GM19025 (cell line): Measurements from ENCODE around the gene ARHGAP28.
"Not testable (repeated sequence)": the region's sequence is repeated elsewhere in the genome, so short reads cannot be mapped to it uniquely, and the experiment has no call there.

Source experiments
- ATAC-seq: cut with Tn5 transposase; IDR thresholded peaks from one replicate; pipeline ENCODE4 v1.9.1; 2021; ENCODE audit warnings: mild to moderate bottlenecking, low read depth, moderate library complexity; ENCODE audit not compliant: unreplicated experiment

ARHGAP28 gene

GRCh38 chr18:6886797-6887330 lies 157.3 kb downstream of the ARHGAP28 start:
- ATAC-seq, result no peak

DNA sequence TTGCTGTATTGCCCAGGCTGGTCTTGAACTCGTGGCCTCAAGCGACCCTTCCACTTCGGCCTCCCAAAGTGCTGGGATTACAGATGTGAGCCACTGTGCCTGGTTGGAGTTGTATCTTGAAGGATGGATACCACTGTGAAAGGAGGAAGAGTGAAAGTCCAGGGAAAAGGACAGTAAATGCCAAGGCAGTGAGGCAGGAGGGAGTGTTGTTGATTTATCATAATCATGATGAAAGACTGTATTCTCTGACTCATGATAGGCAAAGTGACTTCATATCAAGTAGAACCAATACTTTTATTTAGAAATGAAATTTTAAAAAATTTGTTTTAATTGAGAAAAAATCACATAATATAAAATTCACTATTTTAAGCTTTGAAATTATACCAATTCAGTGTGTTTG lies 162.3 kb downstream of the ARHGAP28 start:
- no peak for ATAC-seq

DNA sequence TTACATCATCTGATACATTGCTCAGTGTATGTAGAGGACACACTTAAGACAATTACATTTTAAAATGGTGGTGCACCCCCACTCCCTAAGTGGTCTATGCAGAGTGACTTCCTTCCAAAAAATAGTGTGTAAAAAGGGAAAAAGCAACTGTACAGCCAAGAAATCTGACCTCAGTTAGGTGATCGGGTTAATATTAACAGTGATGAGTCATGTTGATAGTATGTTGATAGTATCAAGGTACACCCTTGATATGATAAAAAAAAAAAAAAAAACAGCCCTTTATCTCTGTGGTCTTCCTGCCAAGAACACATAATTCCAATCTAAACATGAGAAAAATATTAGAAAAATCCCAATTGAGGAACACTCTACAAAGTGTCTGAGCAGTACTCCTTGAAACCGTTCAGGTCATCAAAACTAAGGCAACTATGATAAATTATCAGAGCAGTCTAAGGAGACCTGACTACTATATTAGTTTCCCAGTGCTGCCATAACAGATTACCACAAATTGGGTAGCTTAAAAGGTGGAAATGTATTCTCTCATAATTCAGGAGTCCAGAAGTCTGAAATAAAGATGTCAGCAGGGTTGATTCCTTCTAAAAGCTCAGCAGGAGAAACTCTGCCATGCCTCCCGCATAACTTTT lies 171.9 kb downstream of the ARHGAP28 start:
- ATAC-seq, result no peak

DNA sequence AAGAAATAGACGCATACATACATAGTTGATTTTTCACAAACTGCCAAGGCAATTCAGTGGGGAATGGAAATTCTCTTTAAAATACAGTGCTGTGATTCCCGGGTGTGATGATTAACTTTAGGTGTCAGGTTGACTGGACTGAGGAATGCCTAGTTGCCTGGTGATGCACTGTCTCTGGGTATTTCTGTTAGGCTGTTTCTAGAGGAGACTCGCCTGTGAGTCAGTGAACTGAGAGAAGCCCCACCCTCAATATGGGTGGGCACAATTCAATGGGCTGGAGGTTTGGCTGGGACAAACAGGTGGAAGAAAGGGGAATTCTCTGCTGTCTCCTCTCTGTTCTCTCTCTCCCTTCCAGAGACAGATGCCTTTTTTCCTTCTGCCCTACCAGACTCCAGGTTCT lies 187.6 kb downstream of the ARHGAP28 start:
- ATAC-seq, result no peak

DNA sequence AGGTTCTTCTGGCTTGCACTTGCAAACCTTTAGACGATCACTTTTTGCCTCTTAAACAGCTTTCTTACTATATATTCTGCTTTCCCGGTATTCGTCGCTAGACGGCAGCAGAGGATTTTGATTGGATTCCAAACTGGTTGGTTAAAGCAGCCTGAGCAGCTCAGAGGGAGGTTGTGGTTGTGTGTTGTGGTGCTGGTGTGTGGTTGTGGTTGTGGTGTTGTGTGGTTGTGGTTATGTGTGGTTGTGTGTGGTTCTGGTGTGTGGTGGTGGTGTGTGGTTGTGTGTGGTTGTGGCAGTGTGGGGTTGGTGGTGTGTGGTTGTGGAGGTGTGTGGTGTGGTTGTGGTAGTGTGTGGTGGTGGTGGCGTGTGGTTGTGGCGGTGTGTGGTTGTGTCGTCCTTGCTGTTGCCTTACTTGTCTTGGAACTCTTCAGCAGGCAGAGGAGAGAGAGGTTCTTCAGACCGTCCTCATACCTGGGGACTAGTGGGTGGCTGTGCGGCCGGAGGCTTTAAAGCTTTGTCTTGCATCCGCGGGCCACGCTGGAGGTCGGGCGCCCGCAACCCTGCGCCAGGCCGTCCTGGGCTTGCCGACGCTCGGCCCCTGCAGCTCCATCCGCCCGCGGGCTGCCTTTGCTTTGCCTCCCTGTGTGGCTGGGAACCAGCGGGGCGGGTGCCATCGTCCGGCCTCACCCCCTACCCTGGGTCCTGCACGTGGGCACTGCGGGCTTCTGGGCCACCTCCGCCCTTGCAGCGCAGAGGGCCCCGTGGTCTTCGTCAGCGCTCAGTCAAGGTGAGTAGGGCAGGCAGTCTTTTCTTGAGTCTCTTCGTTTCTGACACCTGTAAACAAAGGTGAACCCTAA lies 190.8 kb downstream of the ARHGAP28 start:
- ATAC-seq, result no peak

DNA sequence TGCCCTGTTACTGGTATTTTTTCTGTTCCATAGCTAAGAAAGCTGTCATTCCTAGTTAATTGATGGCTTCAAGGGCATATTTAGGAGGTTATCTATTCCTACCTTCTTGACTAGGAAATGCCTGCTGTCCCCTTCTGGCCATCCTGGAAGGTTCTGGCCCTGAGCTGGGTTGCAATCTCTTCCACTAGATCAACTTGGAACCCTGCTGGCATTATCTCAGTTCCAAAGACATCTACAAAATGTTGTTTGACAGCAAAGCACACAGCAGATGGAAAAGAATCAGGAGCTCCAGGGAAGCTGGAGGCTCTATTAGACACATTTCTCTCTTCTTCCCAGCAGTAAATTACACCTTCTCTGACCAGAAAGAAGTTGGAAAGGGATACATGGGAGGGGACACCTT lies 192.1 kb downstream of the ARHGAP28 start:
- ATAC-seq, result no peak

- ATAC-seq, result no peak
These were observed 193.7 kb downstream of the ARHGAP28 start for GRCh38 chr18:6923220-6923619.

DNA sequence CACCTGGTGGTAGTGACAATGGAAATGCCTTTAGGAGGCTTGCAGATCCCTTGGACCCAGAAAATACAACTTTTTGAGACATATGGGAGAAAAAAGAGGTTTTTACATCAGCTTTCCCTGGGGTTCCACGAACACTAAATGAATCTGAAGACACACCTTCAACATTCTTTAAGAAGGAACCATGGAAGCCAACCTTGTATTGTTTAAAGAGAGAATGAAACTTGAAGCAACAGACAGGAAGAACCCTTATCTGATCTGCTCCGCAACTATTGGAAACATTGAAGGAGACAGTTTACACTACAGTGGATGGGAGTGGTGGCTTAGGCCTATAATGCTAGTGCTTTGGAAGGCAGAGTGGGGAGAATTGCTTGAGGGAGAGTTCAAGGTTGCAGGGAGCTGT lies 197.6 kb downstream of the ARHGAP28 start:
- no peak for ATAC-seq

GRCh38 chr18:6928359-6928758 lies 198.8 kb downstream of the ARHGAP28 start:
- ATAC-seq, result no peak

- ATAC-seq, result no peak
These were observed 200.0 kb downstream of the ARHGAP28 start for GRCh38 chr18:6929370-6930102.

DNA sequence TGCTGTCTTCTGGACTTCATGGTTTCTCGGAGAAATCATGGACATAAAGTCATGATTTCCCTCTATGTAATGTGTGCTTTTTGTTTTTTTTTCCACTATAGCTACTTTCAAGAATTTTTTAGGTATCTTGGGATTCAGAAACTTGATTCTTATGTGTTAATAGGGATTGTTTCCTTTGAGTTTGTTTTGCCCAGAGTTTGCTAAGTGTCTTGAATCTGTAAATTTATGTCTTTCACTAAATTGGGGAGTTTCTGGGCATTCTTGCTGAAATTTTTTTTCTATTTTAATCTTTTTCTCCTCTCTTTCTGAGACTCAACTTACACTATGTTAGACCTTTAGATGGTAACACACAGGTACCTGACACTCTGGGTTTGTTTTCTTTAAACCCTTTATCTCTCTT lies 205.3 kb downstream of the ARHGAP28 start:
- no peak for ATAC-seq

GRCh38 chr18:6938003-6938402 lies 208.5 kb downstream of the ARHGAP28 start:
- ATAC-seq, result no peak

DNA sequence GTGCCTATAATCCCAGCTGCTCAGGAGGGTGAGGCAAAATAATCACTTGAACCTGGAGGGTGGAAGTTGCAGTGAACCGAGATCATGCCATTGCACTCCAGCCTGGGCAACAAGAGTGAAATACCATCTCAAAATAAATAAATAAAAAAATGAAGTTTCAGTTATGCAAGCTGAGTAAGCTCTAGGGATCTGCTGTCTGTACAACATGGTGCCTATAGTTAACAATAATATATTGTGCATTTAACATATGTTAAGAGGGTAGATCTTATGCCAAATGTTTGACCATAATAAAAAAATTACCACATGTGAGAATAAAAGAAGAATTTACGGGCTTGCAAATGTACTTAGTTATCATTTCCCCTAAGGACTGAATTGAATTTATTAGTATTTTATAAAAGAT lies 208.9 kb downstream of the ARHGAP28 start:
- ATAC-seq, result not testable (repeated sequence)

DNA sequence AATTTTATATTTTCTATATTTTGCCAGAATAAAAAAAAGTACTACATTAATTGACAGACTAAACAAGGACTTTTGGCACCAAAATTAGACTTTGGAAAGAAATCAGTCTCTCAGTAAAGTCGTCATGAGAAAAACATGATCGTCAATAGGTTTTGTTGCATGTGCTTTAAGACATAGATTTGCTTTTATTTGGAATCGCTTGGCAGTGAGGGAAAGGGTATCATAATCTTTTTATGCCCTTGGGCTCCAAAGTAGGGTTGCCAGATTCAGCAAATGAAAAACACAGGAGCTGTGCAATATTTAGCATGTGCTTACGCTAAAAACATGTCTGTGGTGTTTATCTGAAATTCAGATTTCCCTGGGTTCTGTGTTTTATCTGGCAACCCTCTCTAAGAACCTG lies 210.5 kb downstream of the ARHGAP28 start:
- no peak for ATAC-seq

GRCh38 chr18:6940451-6940850 lies 210.9 kb downstream of the ARHGAP28 start:
- ATAC-seq, result no peak

- ATAC-seq, result no peak
These were observed 212.5 kb downstream of the ARHGAP28 start for GRCh38 chr18:6941996-6942395.

DNA sequence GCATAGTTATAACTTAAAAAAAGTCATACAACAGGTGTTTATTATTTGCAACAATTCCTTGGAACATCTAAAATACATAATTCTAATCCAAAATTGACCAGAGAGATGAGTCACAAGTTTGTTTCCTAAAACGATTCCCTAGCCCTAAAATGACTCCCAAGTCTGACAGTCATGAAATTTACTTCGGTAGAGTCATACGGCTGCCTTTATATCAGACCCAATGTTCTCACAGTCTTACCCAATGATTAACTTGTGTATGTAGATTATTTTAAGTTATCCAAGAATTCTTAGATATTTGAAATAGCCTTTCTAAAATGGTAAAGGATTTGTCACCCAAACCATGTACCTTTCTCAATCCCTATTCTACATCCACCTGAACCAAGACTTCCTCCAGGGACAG lies 213.2 kb downstream of the ARHGAP28 start:
- ATAC-seq, result no peak

DNA sequence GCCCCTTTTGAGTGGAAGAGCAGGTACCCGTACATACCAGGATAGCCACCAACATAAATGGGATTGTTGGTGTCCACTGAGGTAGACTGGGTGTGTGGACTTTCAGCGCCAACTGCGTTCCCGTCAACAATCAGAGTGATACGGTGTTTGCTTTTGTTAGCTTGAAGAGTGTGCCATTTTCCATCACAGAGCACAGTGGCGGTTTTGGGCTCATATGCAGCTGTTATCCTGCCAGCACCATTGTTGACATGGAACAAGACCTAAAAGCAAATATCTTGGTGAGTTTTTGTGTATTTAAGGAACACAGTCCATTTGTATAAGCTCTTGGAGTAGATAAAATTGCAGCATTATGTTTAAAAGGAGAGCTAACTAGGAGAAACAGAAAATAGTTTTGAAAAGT lies 213.6 kb downstream of the ARHGAP28 start:
- no peak for ATAC-seq

GRCh38 chr18:6947338-6948030 lies 218.0 kb downstream of the ARHGAP28 start:
- ATAC-seq, result no peak

- no peak for ATAC-seq
These were observed 219.0 kb downstream of the ARHGAP28 start for GRCh38 chr18:6948281-6949055.
